ELF-1 (cell line): Measurements from ENCODE around the gene FAM47C.
A peak's percentile ranks its signal among the peaks of the same experiment; 100 is the strongest.
"Not testable (repeated sequence)": the region's sequence is repeated elsewhere in the genome, so short reads cannot be mapped to it uniquely, and the experiment has no call there.

Experiments
- DNase-seq: peaks from one replicate; pipeline ENCODE4 v3.0.0-alpha.2; 2016; ENCODE audit warnings: low read depth, low spot score

FAM47C gene

DNA sequence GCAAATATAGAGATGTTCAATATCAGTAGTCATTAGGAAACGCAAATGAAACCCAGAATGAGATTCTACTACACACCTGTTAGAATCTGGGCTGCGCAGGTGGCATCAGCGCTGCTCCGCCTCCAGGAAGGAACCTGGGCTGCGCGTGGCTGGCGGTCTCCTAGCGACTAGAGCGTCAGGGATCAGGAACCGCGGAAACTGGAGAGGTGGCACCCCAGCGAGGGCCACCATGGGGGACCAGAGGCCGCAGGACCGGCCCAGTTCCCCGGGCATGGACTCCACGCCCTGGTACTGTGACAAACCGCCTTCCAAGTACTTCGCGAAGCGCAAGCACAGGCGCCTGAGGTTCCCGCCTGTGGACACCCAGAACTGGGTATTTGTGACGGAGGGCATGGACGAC, at the start of gene FAM47C:
FAM47C (plus strand) TSS at position 185 of the 400 bp plus-strand sequence; CDS start at position 230, 45 bp downstream.
- DNase-seq: not testable (repeated sequence)

- peak; percentile 33 for DNase-seq
Observed at GRCh38 chrX:36961590-36961989, 46.6 kb upstream of the FAM47C start.

GRCh38 chrX:36963069-36963808, 44.9 kb upstream of the FAM47C start:
- DNase-seq: peak; percentile 79

- no peak for DNase-seq
Observed at GRCh38 chrX:36963852-36964251, 44.3 kb upstream of the FAM47C start.

DNA sequence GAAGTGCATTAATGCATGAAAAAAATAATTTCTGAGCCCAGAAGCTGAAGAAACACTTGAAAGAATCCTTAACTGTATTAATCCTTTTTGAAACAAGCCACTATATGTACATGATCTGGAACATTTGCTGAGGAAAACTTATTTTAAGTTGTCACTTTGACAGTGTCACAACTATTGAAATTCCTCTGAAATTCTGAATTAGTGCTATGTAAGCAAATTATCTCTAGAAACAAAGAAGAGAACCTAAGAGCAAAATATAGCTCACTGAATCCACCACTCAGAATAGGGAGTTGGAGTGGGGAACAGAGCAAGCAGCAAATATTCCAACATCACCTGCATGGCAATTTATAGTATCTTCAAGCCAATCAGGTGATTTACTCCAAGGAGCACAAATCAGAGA, 34.6 kb upstream of the FAM47C start:
- no peak for DNase-seq

DNA sequence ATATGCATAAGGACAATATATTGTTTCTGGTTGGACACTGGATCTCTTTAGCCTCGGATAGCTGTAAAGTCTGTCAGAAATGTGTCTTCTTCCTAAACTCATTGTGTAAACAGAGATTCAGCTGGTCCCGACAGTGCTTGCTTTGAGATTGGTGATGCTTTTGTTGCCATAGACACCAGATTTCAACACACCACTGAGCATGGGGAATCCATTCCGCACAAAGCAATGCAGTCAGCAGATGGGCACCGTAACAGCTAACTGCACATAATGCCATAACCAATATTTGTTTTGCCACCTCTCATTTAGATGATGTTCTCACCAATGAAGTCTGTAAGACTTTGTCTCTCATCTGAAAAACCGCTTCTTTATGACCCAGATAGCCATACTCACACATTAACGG, 33.3 kb upstream of the FAM47C start:
- no peak for DNase-seq

DNA sequence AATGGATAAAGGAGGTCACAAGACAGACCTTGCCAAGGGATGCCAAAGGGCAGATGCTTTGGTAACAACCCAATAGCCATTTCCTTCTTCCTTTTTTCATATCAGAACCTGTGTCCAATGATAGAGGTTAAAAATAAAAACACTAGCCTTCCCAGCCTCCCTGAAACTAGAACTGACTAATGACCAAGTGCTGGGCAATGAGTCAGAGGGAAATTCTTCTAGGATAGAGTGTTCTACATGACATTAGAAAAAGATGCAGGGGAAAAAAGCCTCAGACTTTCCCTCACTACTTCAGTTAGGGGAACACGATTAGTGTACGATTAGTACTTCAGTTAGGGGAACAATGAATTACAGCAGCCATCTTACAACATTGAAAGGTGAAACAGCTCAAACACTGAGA, 29.3 kb upstream of the FAM47C start:
- DNase-seq: no peak

DNA sequence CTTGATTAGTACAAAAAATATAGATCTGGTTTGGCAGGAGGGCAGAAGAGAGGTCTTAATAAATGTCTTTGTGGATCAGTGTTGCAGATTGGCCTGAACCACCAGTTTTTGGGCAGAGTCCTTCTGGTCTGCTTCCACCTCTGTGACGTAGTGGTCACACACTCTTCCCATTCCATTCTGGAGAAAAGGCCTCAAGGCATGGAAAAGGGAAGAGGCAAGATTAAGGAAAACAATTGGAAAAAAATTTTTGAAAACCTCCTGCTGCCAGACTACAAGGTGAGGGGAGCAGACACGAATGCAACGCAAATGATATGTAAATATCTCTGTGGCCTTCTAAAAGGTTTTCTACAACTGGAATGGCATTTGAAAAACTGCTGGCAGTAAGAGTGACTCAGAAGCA, 24.3 kb upstream of the FAM47C start:
- DNase-seq: peak; percentile 72

DNA sequence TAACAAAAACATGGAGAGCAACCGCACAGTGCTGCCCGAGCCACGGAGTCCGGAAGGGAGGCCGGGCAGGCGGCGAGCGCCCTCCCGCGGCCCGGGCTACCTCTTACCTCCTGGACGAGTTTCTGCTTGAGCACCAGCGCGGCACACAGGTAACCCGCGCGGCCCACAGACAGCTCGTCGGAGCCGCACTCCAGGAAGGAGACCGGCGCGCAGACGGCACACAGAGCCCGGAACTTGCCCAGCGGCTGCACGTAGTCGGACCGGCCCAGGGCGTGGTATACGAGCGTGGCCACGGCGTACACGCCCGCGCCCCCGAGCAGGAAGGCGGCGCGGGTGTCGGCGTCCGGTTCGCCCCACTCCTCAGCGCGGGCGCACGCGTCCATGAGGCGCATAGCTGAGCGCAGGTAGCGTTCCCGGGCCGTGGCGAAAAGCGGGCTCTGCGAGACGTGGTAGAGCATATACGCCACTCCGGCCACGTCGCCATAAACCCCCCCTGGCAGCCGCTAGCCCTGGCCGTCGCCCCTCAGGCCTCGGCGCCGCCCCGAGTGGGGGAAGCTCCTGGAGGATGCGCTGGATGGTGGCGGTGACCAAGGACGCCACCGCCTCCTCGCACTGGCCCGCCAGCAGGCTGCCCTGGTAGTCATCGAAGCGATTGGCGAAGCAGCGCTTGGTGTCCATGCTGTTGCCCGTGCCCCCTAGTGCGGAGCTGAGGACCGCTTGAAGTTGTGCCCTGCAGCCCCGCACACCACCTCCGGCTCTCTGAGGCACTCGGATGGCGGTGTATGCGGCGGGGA, 22.6 kb upstream of the FAM47C start:
- DNase-seq: peak; percentile 88

GRCh38 chrX:36986231-36986630, 21.9 kb upstream of the FAM47C start:
- peak; percentile 16 for DNase-seq

DNA sequence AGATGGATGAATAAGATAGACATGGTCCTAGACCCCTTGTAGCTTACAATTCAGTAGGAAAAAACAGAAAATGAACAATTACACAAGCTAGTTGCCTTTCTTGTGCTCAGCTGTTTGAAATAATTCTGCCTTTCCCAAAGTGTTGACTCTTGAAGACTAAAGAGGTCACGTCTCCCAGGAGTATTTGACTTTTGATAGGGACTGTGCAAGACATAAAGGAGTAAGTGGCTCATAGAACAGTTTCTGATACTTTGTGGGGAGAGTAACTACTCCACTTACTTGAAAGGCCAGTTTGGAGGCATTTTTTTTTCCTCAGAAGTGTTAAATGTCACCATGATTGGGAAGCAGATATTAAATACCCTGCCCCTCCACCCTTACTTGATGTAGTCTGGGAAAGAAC, 21.0 kb upstream of the FAM47C start:
- not testable (repeated sequence) for DNase-seq

DNA sequence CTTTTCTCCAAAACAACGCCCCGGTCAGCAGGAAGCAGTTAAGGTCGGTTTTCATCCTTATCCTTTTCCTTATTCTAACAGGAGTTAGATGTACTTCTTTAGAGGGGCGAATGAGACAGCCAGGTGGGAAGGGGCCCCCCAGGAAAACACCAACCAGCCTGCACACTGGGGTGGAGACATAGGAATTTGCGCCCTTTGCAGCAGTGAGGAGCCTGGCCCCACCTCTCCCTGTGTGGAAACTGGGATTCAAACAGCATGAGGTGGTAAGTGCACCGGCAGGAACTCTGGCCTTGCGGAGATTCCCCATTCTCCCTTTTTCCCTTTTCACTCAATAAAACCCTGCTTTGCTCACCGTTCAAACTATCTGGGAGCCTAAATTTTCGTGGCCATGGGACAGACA, 8.0 kb upstream of the FAM47C start:
- peak; percentile 27 for DNase-seq

DNA sequence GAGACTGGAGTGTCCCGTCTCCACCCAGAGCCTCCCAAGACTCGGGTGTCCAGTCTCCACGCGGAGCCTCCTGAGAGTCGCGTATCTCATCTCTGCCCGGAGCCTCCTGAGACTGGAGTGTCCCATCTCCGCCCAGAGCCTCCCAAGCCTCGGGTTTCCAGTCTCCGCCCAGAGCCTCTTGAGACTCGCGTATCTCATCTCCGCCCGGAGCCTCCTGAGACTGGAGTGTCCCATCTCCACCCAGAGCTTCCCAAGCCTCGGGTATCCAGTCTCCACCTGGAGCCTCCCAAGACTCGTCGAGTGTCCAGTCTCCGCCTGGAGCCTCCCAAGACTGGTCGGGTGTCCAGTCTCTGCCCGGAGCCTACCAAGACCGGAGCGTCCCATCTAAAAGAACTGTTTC, 2.3 kb downstream of the FAM47C start:
- no peak for DNase-seq

DNA sequence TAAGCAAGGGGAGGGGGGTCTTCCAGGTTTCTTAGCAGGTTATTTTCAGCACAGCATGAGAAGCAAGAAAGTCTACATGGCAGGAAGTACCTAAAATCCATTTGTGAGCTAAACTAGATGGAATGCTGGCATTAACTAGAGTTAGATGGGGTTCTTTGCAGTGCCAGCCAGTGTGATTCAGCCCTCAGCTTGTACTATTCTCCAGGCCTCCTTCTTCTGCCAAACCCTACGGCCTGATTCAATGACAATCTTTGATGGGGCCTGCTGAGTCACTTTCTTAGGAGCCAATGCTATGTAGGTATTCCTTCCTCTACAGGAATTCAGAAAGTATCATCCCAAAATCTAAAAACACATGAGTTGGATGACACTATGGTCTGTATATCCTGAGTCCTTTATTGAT, 26.1 kb downstream of the FAM47C start:
- DNase-seq: not testable (repeated sequence)

GRCh38 chrX:37036674-37037220, 28.6 kb downstream of the FAM47C start:
- DNase-seq: peak; percentile 16

DNA sequence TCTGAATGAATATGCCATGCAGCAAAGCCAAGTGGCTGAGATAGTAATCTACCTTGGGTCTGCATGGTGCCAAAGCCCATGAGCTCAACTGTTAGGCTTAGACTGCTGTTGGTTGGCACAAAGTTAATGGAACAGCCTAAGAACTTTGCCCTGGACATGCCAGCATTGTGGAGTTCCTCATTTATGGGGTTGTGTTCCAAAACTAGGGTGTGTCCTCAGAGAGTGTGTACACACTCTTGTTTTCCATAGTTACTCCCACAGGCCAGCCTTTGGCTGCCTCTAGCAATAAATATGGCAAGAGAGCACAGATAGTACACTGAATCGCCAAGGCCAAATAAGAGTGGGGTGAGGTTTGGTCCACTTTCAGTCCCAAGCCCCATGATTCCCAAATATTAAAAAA, 30.6 kb downstream of the FAM47C start:
- not testable (repeated sequence) for DNase-seq

- not testable (repeated sequence) for DNase-seq
Observed at GRCh38 chrX:37042956-37043885, 35.1 kb downstream of the FAM47C start.

GRCh38 chrX:37047776-37048175, 39.6 kb downstream of the FAM47C start:
- no peak for DNase-seq

DNA sequence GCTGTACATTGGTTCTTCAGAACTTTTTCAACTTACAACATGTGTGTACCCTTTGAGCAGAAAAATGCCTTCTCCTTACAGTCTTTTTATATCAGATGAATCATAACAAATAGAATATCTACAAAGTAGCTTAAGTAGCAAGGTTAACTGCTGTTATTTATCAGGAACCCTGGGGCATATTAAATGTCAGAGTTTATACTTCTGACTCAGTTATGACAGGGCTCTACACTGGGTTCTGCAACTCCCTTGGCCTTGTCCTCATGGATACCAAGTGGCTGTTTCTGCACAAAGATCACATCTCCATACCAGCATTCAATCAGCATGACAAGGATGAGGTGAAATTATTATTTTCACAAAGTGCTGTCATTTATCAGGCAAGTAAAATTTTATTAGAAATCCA, 49.4 kb downstream of the FAM47C start:
- DNase-seq: not testable (repeated sequence)

GRCh38 chrX:37060999-37061398, 52.8 kb downstream of the FAM47C start:
- DNase-seq: peak; percentile 39
